ENCODE data around the gene URAD.

DNA sequence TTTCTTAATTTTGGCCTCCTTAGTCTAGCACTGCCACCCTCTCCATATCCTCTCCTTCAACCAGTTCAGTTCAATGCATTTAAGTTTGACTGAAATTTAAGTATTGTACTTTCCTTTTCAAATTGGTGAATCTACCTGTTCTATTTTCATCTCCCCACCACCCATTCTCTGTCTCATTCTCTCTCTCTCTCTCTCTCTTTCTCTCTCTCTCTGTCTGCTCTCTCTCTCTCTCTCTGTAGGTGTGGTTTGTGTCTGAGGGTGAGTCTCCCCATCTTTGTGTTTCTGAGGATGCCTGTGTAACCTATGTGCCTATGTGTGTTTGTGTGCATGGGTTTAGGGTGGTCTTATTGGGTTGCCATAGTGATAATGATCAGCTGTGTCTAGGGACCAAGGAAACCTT is 58.6 kb downstream of the URAD start:
- TF ChIP-seq, protein P1, sequence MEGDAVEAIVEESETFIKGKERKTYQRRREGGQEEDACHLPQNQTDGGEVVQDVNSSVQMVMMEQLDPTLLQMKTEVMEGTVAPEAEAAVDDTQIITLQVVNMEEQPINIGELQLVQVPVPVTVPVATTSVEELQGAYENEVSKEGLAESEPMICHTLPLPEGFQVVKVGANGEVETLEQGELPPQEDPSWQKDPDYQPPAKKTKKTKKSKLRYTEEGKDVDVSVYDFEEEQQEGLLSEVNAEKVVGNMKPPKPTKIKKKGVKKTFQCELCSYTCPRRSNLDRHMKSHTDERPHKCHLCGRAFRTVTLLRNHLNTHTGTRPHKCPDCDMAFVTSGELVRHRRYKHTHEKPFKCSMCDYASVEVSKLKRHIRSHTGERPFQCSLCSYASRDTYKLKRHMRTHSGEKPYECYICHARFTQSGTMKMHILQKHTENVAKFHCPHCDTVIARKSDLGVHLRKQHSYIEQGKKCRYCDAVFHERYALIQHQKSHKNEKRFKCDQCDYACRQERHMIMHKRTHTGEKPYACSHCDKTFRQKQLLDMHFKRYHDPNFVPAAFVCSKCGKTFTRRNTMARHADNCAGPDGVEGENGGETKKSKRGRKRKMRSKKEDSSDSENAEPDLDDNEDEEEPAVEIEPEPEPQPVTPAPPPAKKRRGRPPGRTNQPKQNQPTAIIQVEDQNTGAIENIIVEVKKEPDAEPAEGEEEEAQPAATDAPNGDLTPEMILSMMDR (IDR thresholded peaks at IDR 0.05; ENCODE audit: insufficient read depth, low read length): no peak
- TF ChIP-seq POLR2AphosphoS5 (IDR thresholded peaks at IDR 0.05; ENCODE audit: low read depth): no peak
